Measurements from ENCODE around the gene ADM. TPM values are rescaled to one million over a fixed set of nuclear protein-coding genes. Genes with fewer than 3 reads are reported as not detected.
A peak's percentile ranks its signal among the peaks of the same experiment; 100 is the strongest.

Gene ADM
- total and polyA plus RNA-seq, 12 donors, result 5.1 to 63.7 (median 10.8) TPM

DNA sequence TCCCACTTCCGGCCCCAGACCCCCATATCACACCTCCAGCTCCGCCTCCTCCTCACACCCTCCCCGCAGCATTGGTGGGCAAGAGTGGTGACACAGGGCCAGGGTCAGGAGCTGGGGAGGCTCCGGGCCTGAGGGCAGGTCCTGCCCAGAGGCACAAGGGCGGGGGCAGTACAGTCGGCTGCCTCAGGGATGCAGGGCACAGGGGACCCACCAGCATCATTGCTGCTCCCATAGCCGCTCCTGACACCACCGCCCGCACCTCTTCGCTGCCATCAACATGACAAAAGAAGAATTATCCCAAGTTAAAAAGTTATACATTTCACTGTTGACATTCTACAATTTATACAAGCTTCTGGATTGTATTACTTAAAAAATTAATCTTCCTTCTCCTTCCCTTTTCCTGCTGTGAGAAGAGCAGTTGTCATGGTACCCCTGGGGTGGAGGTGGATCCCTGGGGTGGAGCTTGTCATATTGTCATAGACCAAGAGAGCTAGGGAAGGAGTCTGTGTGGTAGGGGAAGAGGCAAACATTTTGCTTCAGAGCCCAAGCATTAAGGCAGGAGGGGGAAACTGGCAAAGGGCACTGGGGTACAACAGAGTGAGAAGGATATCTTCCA is 15.0 kb upstream of the ADM start:
- Histone ChIP-seq H3K36me3 (peaks cover 0 to 10% (median 0%) of the 10 kb centered on the region in 9 donors), H3K9me3 (no peaks in the 10 kb centered on the region), H3K4me3 (no peak overlapping the region), H3K27ac (peak overlapping the region in 1 of 10 donors; percentile 31), H3K27me3 (no peaks in the 10 kb centered on the region), H3K4me1 (peaks cover 0 to 85% (median 29%) of the 10 kb centered on the region in 9 donors)
- TF ChIP-seq, protein P1, sequence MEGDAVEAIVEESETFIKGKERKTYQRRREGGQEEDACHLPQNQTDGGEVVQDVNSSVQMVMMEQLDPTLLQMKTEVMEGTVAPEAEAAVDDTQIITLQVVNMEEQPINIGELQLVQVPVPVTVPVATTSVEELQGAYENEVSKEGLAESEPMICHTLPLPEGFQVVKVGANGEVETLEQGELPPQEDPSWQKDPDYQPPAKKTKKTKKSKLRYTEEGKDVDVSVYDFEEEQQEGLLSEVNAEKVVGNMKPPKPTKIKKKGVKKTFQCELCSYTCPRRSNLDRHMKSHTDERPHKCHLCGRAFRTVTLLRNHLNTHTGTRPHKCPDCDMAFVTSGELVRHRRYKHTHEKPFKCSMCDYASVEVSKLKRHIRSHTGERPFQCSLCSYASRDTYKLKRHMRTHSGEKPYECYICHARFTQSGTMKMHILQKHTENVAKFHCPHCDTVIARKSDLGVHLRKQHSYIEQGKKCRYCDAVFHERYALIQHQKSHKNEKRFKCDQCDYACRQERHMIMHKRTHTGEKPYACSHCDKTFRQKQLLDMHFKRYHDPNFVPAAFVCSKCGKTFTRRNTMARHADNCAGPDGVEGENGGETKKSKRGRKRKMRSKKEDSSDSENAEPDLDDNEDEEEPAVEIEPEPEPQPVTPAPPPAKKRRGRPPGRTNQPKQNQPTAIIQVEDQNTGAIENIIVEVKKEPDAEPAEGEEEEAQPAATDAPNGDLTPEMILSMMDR (IDR thresholded peaks at IDR 0.05), result no peak
- DNase-seq (no peak), ATAC-seq (no peak)
- intact Hi-C loops (cut with DNase I), result loop anchor here in 1 of 10 donors (5.0 kb wide), 1 partner anchor 68 kb away; no protein-coding TSS in a partner anchor
- 92 to 94% methylated on average over 10 of the region's 10 CpGs for WGBS, 2 donors

DNA sequence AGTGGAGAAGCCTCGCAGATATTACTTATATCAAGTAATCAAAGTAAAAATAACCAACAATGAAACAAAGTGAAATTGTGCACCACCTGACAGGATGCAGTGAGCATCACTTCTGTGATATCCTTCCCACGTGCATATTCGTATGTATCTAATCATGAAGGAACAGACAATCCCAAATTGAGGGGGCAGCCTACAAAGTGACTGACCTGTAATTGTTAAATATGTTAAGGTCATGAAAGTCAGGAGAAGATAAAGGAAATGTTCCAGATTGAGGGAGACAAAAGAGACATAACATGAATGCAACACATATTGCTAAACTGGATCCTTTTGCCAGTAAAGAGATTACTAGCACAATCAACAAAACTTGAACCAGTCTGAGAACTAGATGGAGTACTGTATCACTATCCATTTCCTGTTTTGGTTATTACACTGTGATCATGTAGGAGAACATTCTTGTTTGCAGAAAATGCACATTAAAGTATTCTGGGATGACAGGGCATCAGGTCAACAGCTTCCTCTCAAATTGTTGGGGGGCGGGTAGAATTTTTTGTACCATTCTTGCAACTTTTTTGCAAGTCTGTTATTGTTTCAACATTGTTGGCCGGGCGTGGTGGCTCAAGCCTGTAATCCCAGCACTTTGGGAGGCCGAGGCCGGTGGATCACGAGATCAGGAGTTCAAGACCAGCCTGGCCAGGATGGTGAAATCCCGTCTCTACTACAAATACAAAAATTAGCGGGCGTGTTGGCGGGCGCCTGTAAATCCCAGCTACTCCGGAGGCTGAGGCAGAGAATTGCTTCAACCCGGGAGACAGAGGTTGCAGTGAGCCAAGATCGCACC is 12.9 kb upstream of the ADM start:
- H3K4me1 ChIP-seq, result peaks cover 0 to 79% (median 28%) of the 10 kb centered on the region in 9 donors
- no peak overlapping the region for H3K4me3 ChIP-seq
- H3K27ac ChIP-seq, result peak overlapping the region in 4 of 10 donors; percentile 97 to 99 (median 98)
- ATAC-seq (no peak), DNase-seq (no peak)
- H3K9me3 ChIP-seq, result no peaks in the 10 kb centered on the region
- H3K36me3 ChIP-seq, result peaks cover 0 to 10% (median 0%) of the 10 kb centered on the region in 9 donors
- intact Hi-C loops (cut with DNase I), result loop anchor here in 1 of 10 donors (5.0 kb wide), 1 partner anchor 70 kb away; no protein-coding TSS in a partner anchor
- H3K27me3 ChIP-seq, result no peaks in the 10 kb centered on the region
- WGBS, 2 donors, result 85 to 89% methylated on average over 17 of the region's 17 CpGs
- TF ChIP-seq, protein P1 (IDR thresholded peaks at IDR 0.05), result no peak

DNA sequence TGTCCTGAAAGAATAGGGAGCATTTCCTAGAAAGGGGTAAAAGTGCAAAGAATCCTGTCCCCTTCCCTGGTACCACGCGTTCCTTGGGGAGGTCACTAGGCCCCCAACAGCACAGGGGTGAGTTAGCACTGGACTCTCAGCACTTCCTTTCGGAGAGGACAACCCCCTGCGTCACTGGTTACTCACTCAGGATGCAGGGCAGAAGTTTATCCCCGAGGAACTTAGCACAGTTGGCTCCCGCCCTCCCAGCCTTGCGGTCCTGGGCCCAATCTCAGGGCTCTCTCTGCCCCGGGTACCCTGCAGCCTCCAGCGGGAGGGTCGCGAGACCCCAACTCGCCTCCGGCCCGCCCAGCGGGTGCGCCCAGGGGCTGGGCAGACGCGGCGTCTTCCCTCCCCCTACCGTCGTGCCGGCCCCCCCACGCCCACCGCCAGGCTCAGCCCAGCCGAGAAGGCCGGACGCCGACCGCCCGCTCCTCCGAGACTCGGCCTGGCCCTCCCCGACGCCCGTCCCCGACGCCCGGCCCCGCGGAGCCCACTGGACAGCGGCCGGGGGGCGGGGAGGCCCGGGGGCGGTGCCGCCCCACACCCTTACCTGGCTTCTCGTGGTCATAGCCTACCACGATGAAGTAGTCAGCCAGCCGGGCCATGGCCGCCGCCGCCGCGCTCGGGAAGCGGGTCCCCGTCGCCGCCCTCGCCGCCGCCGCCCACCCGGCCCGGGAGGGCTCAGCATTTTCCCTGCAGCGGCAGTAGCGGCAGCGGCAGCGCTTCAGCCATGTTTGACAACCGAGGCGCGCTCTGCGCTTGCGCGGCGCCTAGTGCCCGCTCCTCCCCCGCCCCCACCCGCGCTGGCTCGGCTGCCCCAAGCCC is 11.2 kb upstream of the ADM start, which contains the start of gene SBF2:
Gene SBF2, minus strand, starts transcription at position 797 of the 867 bp plus-strand sequence. Its CDS starts 150 bp downstream, at position 647.
- DNase-seq (peak; percentile 87 to 90), ATAC-seq (peak; percentile 91 to 96 (median 93))
- Histone ChIP-seq H3K4me3 (peak within 1 kb of the TSS; percentile 70 to 99 (median 94)), H3K27me3 (no peaks in the 10 kb centered on the region), H3K36me3 (no peaks in the 10 kb centered on the region), H3K27ac (peak within 1 kb of the TSS; percentile 94 to 99 (median 97)), H3K4me1 (peaks cover 0 to 63% (median 24%) of the 10 kb centered on the region in 9 donors), H3K9me3 (no peaks in the 10 kb centered on the region)
- WGBS, 2 donors, result 0 to 1% methylated on average over 70 to 81 of the region's 81 CpGs
- TF ChIP-seq, protein P1 (IDR thresholded peaks at IDR 0.05), result no peak
- intact Hi-C loops (cut with DNase I), result loop anchor here in 1 of 10 donors (5.0 kb wide), 1 partner anchor 71 kb away; no protein-coding TSS in a partner anchor

Measured in heart right ventricle (tissue), 16 donors.